HEK293 (cell line): ENCODE results near the gene TLE3.

ENCODE experiments used
- CTCF ChIA-PET: fragments of 350-600 bp; formaldehyde crosslinking; extraction: SDS; loops from one replicate; lab custom pipeline; 2021; ENCODE audit warnings: antibody characterized with exemption; lab: Yijun Ruan, JAX
- POLR2A ChIA-PET: fragments of 300-600 bp; formaldehyde crosslinking; extraction: SDS; loops from one replicate; lab custom pipeline; 2020; ENCODE audit warnings: antibody characterized with exemption, inconsistent platforms; lab: Yijun Ruan, JAX
- H3K27ac ChIP-seq: fragments of 200-500 bp; sonication (Bioruptor generic); 2 replicates; pipeline ENCODE4 v1.5.1; 2014; ENCODE audit warnings: low read depth, low read length, control low read depth, inconsistent platforms; ENCODE audit errors: extremely low read depth
- H3K36me3 ChIP-seq, 2 experiments: fragments of 200-500 bp in 1 of 2; sonication (Bioruptor generic) in 1 of 2; 1 replicate in 1 of 2; 2 replicates in 1 of 2; pipeline ENCODE4 v1.5.1; 2014 to 2017; ENCODE audit warnings: inconsistent platforms in 2 of 2, low read length in 2 of 2; ENCODE audit not compliant: control insufficient read depth in 2 of 2, insufficient read depth in 1 of 2
- H3K4me1 ChIP-seq: fragments of 200-500 bp; sonication (Bioruptor generic); 2 replicates; pipeline ENCODE4 v1.5.1; 2014; ENCODE audit warnings: mild to moderate bottlenecking, low read length, inconsistent platforms; ENCODE audit not compliant: control insufficient read depth, insufficient read depth
- H3K4me3 ChIP-seq: 2 replicates; pipeline ENCODE4 v1.5.1; 2011; ENCODE audit warnings: low read depth, mild to moderate bottlenecking, control low read depth, low read length, moderate library complexity
- H3K9me3 ChIP-seq: fragments of 200-500 bp; sonication (Bioruptor generic); 2 replicates; pipeline ENCODE4 v1.5.1; 2014; ENCODE audit warnings: low read depth, low read length, inconsistent platforms; ENCODE audit not compliant: control insufficient read depth, insufficient read depth
- GLIS1 ChIP-seq: fragments of 450-650 bp; formaldehyde crosslinking; IDR thresholded peaks from 2 replicates; pipeline ENCODE4 v1.5.1; 2016; ENCODE audit warnings: missing biosample characterization, missing genetic modification characterization
- KLF1 ChIP-seq: fragments of 450-650 bp; formaldehyde crosslinking; IDR thresholded peaks from 2 replicates; pipeline ENCODE4 v1.5.1; 2016; ENCODE audit warnings: missing biosample characterization, missing genetic modification characterization
- RBAK ChIP-seq: fragments of 450-650 bp; formaldehyde crosslinking; IDR thresholded peaks from 2 replicates; pipeline ENCODE4 v1.5.1; 2016; ENCODE audit warnings: missing biosample characterization, missing genetic modification characterization
- TRIM28 ChIP-seq: IDR thresholded peaks from 2 replicates; pipeline ENCODE4 v1.6.1; 2011; ENCODE audit warnings: low read length, control low read depth, borderline replicate concordance
- ZBTB17 ChIP-seq: fragments of 450-650 bp; formaldehyde crosslinking; IDR thresholded peaks from 2 replicates; pipeline ENCODE4 v1.5.1; 2016; ENCODE audit warnings: missing biosample characterization, missing genetic modification characterization
- ZBTB44 ChIP-seq: fragments of 450-650 bp; IDR thresholded peaks from 2 replicates; pipeline ENCODE4 v1.5.1; 2018; ENCODE audit warnings: missing biosample characterization, mild to moderate bottlenecking, missing genetic modification characterization
- ZIC2 ChIP-seq: fragments of 450-650 bp; formaldehyde crosslinking; IDR thresholded peaks from 2 replicates; pipeline ENCODE4 v1.5.1; 2016; ENCODE audit warnings: missing biosample characterization, missing genetic modification characterization
- ZNF157 ChIP-seq: fragments of 450-650 bp; formaldehyde crosslinking; IDR thresholded peaks from 2 replicates; pipeline ENCODE4 v1.5.1; 2016; ENCODE audit warnings: missing biosample characterization, missing genetic modification characterization
- ZNF341 ChIP-seq: fragments of 450-650 bp; formaldehyde crosslinking; IDR thresholded peaks from 2 replicates; pipeline ENCODE4; 2016; ENCODE audit warnings: low read depth, missing biosample characterization, missing genetic modification characterization
- ZNF37A ChIP-seq: fragments of 450-650 bp; IDR thresholded peaks from 2 replicates; pipeline ENCODE4 v1.5.1; 2018; ENCODE audit warnings: missing biosample characterization, missing genetic modification characterization
- ZNF449 ChIP-seq: fragments of 450-650 bp; formaldehyde crosslinking; IDR thresholded peaks from 2 replicates; pipeline ENCODE4 v1.5.1; 2017; ENCODE audit warnings: missing biosample characterization, mild to moderate bottlenecking, missing genetic modification characterization, moderate library complexity
- ZNF558 ChIP-seq: fragments of 450-650 bp; formaldehyde crosslinking; IDR thresholded peaks from 2 replicates; pipeline ENCODE4 v1.5.1; 2016; ENCODE audit warnings: missing biosample characterization, missing genetic modification characterization
- ZNF610 ChIP-seq: fragments of 450-650 bp; formaldehyde crosslinking; IDR thresholded peaks from 2 replicates; pipeline ENCODE4 v1.5.1; 2016; ENCODE audit warnings: missing biosample characterization, missing genetic modification characterization, borderline replicate concordance
- ZNF654 ChIP-seq: fragments of 450-650 bp; formaldehyde crosslinking; IDR thresholded peaks from 2 replicates; pipeline ENCODE4 v1.5.1; 2016; ENCODE audit warnings: low read depth, missing biosample characterization, missing genetic modification characterization

Gene TLE3

GRCh38 chr15:69997813-69998212 lies 99.9 kb downstream of the TLE3 start:
- peaks cover 6% of the 10 kb centered on the region for H3K4me1 ChIP-seq
- TF ChIP-seq ZBTB44 (tag by site-specific recombination): peak; percentile 61
- no peak for TF ChIP-seq ZNF654 (tag by site-specific recombination)
- peak; percentile 27; the same call in 1 of the 2 replicates for TF ChIP-seq TRIM28
- peak; percentile 34; the same call in 1 of the 2 replicates for TF ChIP-seq KLF1
- TF ChIP-seq ZNF341 (tag by site-specific recombination): peak; percentile 60
- 0 out of 2 replicates have a peak, but pooled peaks have one; percentile 16 for TF ChIP-seq RBAK
- peak; percentile 94; the same call in 1 of the 2 replicates for TF ChIP-seq ZNF610 (tag by site-specific recombination)
- no peak for TF ChIP-seq ZNF558 (tag by site-specific recombination)
- no peak for TF ChIP-seq GLIS1 (tag by site-specific recombination)
- TF ChIP-seq ZBTB17: peak; percentile 89
- TF ChIP-seq ZNF157 (tag by site-specific recombination): no peak
- 0 out of 2 replicates have a peak, but pooled peaks have one; percentile 24 for TF ChIP-seq ZIC2 (tag by site-specific recombination)
- TF ChIP-seq ZNF37A: no peak
- TF ChIP-seq ZNF449 (tag by site-specific recombination): peak; percentile 63; the same call in 1 of the 2 replicates
- POLR2A ChIA-PET: interaction anchor here (1.0 kb wide), 1 partner anchor 26 kb away, joined by 3 read pairs; no protein-coding TSS in a partner anchor
- CTCF ChIA-PET: interaction anchor here (0.6 to 0.7 kb wide), 4 partner anchors 11 to 50 kb away, joined by 3 to 6 read pairs (median 3); no protein-coding TSS in a partner anchor
- no peak overlapping the region for H3K4me3 ChIP-seq
- H3K9me3 ChIP-seq: no peaks in the 10 kb centered on the region; the same call in 1 of the 2 replicates
- H3K36me3 ChIP-seq: no peaks in the 10 kb centered on the region
- no peak overlapping the region; the same call in 1 of the 2 replicates for H3K27ac ChIP-seq
